Activated T-helper 1 cell treated with anti-CD3 and anti-CD28 coated beads, Interleukin-2, amount 50 U/mL, for 16 hours (primary cell): ENCODE results near the gene ELL2.
"Not testable (repeated sequence)": the region's sequence is repeated elsewhere in the genome, so short reads cannot be mapped to it uniquely, and the experiment has no call there.

Experiments
- DNase-seq, 2 donors: peaks; one replicate each; pipeline ENCODE4 v3.0.0-alpha.2; 2020; ENCODE audit warnings: low read depth in 1 of 2, low spot score in 1 of 2

ELL2 gene

GRCh38 chr5:95862671-95863382 is 98.8 kb downstream of the ELL2 start:
- DNase-seq, result no peak

DNA sequence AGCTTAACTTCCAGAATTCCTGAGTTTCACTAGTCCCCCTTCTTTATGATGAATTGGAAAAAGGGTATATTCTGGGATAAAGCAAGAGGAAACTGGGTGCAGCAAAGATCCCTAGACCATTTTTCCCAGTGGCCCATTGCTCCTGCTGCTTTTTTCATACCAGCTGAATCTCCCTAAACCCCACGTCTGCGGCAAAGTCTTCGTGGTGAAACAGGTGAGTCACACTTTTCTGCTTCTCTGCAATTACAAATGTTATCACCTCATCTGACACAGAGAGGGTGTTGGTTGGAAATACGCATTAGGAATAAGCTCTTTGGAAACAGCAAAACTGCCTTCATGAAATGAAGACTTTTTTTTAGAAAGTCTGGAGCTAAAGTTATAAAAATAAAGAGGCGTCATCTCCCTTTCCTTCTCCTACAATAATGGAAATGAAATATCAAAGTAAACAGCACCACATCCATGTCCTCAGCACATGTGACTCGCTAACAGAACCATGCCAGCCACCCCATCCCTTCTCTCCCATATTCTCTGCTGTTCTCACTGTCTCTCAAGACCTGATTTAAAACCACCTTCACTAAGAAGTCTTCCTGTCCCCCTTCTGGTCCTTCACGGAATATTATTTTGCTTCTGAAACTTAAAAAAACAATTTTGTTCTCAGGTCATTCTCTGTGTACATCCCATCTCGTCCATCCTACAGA is 99.6 kb downstream of the ELL2 start:
- DNase-seq, result no peak

DNA sequence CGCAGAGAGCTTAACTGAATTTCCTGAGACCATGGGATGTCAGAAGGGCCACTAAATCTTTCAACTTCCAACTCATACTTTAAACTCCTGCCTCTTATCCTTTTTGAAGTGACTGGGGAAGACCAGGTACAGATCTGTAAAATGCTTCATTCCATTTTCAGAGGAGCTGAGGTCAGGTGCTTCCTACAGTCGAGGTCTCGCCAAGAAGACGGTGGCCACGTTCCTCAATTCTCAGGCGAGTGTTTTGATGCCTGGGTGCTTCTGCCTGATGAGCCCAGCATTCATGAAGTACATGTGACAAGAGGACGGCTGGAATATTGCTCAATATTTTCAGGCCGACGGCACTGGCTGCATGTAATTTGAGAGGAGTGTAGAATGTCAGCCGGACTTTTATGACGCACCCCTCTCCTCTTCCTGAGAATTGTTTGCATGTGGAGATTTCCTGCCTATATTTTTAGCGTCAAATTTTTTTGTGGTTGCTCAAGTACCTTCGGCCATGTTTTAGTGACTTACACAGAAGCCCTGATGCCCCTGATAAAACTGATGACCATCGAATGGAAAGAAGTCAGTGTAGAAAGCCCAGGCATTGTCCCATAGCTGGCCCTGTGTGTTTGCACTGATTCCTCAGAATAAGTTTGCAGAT is 100.3 kb downstream of the ELL2 start:
- no peak for DNase-seq

GRCh38 chr5:95859661-95860060 is 102.0 kb downstream of the ELL2 start:
- DNase-seq, result no peak

DNA sequence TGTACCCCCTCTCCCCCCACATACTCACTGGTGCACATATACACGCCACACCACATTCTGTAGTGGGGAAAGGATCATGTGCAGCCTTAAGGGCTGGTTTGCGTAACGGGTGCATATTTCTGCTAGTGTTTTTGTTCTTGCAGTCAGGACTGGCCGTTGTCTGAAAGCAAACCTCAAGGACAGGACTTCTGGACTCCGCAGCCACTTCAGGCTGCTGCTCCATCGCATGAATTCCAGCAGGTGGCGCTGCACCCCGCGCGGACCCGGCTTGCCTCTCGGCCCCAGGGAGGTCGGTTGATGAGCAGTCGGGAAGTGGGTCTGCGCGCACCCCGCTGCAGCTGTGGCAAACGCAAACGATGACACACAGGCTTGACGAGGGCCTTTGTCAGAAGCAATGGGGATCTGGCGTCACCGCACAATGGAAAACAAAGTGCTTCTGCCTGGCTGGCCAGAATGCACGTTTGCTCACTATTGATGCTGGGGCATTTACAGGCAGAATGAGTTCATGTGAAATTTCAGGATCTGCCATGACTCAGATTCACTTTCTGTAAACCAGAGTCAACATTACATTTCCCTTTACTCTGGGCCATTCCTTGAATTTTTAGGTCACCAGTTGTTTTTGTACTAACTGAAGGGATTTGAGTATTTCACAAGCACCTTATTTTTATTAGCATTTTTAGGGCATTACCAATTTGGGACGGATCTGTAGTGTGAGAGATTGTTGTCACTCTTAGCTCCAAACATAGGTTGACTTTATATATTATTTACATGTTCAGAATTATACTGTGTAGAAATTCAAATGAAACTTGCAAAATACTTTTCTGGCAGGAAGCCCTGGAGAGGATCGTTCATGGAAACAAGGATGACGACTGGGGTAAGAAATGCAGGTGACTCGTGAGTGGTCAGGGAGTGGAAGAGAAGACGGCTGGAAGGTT is 102.7 kb downstream of the ELL2 start:
- peak; percentile 85 to 86 for DNase-seq

- DNase-seq, result no peak
Measured at GRCh38 chr5:95858023-95858461, 103.6 kb downstream of the ELL2 start.

- no peak for DNase-seq
Measured at GRCh38 chr5:95857185-95857945, 104.3 kb downstream of the ELL2 start.

DNA sequence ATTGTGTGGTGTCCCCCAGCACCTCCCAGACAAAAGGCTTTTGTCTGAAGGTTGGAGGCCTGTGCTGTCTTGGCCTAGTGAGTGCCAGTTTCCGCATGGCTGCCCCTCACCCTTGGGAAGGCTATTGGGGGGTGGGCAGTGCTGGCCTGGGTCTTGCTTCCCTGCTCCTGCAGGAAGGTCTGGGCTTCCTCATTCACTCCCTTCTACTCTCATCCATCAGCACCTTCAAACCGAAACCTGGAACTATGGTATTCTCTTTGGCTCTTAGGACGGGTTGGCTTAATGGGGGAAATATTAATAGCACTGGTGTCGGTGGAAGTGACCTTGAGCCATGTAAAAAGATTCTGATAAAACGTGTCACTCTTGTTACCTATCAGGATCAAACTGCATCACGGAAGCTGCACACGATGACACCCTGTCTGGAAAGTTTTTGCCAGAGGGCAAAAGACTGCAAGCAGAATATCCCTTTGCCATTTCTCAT is 105.1 kb downstream of the ELL2 start:
- no peak for DNase-seq

GRCh38 chr5:95853490-95853889 is 108.2 kb downstream of the ELL2 start:
- DNase-seq, result no peak

GRCh38 chr5:95852567-95852966 is 109.1 kb downstream of the ELL2 start:
- DNase-seq, result no peak

- DNase-seq, result not testable (repeated sequence)
Measured at GRCh38 chr5:95851141-95851540, 110.5 kb downstream of the ELL2 start.

DNA sequence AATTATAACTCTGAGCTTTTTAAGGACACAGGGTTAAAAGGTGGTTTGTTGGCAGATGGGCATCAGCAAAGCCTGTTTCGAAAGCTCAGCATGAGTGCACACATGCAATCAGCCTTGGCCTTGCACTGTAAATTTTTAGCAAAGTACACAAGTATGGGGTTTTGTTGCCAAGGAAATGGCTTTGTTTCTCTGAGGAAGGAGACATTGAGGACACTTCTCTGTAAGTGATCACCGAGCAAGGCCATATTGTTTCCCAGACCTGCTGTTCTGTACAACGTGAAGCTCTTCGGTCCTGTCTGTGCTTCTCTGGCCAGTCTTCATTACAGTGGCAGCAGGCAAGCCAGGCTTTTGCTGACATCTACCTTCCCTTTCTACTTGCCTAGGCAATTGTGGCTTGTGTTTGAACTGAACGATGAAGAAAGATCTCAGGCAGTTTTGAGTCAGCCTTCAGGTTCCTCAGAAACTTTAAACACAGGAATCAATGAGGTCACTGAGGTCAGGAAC is 111.2 kb downstream of the ELL2 start:
- no peak for DNase-seq

- no peak for DNase-seq
Measured at GRCh38 chr5:95848701-95849100, 113.0 kb downstream of the ELL2 start.

GRCh38 chr5:95847261-95847592 is 114.4 kb downstream of the ELL2 start:
- no peak for DNase-seq

GRCh38 chr5:95846554-95847260 is 114.9 kb downstream of the ELL2 start:
- peak; percentile 36 to 48 for DNase-seq

GRCh38 chr5:95845391-95845790 is 116.3 kb downstream of the ELL2 start:
- no peak for DNase-seq

DNA sequence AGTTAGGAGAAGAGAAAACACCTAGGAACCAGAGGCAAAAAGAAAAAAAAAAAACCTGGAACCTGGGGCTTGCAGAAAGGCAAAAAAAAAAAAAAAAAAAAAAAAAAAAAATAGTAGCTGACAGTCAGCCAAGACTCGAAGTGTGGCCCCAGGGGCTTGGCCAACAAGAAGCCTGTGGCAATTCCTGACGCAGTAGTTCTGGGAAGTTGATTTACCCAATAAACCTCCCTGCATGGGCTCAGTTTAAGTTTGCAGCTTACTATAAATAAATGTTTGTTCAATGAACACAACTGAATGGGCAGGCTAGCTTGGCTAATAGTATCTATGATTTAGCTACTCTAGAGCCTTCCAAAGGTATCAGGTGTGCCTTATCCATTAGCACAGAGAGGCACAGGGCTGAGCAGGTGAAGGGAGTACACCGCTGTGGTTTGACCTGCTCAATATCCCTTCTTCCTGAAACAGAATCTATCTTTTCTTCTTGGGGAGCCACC is 117.9 kb downstream of the ELL2 start:
- DNase-seq, result no peak

DNA sequence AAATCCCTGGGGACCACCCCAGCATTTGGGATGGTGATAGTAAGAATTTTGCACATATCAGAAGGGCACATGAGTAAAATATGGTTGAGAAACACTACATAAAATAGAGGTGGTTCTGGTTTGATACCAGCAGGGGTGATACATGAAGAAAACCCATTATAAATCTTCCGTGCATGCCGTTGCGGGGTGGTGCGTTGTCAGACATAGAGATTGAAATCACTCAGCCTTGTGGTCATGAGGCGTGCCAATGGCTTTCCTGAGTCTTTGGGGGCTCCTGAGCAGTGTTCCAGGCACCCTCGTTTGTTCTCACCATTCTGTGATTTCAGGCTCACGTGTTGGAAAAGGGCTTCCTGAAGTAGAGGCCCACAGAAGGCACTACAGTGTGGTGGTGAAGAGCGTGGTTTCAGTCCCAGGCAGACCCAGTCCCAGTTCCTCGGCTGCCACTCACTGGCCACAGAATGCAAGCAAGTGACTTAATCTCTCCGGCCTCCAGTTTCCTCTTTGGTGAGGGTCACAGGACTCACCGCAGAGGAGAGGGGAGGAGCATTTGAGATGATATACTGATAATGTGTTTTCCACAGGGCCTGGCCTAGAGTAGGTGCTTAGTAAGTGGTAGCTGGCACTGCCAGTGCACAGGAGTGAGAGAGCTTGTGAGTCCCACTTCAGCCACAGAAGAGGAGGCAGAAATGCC is 118.7 kb downstream of the ELL2 start:
- no peak for DNase-seq
